Measurements from ENCODE around the gene NUP210.

NUP210 gene

DNA sequence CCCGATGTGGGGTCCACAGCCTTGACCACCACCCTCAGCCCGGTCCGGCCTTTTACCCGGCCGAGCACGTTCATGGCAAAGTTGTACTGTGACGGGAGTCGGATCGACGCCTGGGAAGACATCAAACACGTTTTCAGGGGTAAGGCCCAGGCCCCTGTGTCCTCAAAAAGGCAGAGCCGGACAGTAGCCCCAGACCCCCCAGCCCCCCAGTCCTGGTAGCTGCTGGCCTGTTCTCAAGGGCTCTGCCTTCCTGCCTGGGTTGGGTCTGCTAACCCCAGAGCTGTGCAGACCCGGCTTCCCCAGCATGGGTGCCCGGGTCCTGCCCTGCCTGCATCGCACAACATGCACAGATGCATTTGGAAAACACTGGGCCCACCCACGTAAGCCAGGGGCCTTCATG is 84.6 kb downstream of the NUP210 start:
- H3K36me3 ChIP-seq (ENCODE audit: insufficient read depth, insufficient read length, low read length): peaks cover 23% of the 10 kb centered on the region
- H3K9ac ChIP-seq (ENCODE audit: insufficient read length, low read depth): no peak overlapping the region
- peaks cover 11% of the 10 kb centered on the region for H3K4me1 ChIP-seq (ENCODE audit: insufficient read depth, insufficient read length)
- no peak for DNase-seq (ENCODE audit: low read depth, low spot score)
- H3K4me3 ChIP-seq (ENCODE audit: insufficient read length, low read depth): no peak overlapping the region
- no peaks in the 10 kb centered on the region for H3K9me3 ChIP-seq (ENCODE audit: insufficient read depth, low read length)
- no peak for TF ChIP-seq SUZ12 (IDR thresholded peaks at IDR 0.05; ENCODE audit: extremely low read depth, insufficient read depth, insufficient read length)
- no peak for TF ChIP-seq ZNF274 (IDR thresholded peaks at IDR 0.05; ENCODE audit: low read depth, low read length)
- no peak for TF ChIP-seq YY1 (IDR thresholded peaks at IDR 0.05; ENCODE audit: insufficient read depth, insufficient read length)
- no peaks in the 10 kb centered on the region for H3K27me3 ChIP-seq (ENCODE audit: insufficient read depth, insufficient read length)

GRCh38 chr3:13335059-13335458 is 85.1 kb downstream of the NUP210 start:
- TF ChIP-seq ZNF274 (IDR thresholded peaks at IDR 0.05; ENCODE audit: low read depth, low read length): no peak
- no peak for TF ChIP-seq YY1 (IDR thresholded peaks at IDR 0.05; ENCODE audit: insufficient read depth, insufficient read length)
- TF ChIP-seq SUZ12 (IDR thresholded peaks at IDR 0.05; ENCODE audit: extremely low read depth, insufficient read depth, insufficient read length): no peak
- Histone ChIP-seq H3K4me3 (ENCODE audit: insufficient read length, low read depth) (no peak overlapping the region), H3K9me3 (ENCODE audit: insufficient read depth, low read length) (no peaks in the 10 kb centered on the region), H3K9ac (ENCODE audit: insufficient read length, low read depth) (no peak overlapping the region), H3K4me1 (ENCODE audit: insufficient read depth, insufficient read length) (peaks cover 11% of the 10 kb centered on the region), H3K36me3 (ENCODE audit: insufficient read depth, insufficient read length, low read length) (peaks cover 23% of the 10 kb centered on the region), H3K27me3 (ENCODE audit: insufficient read depth, insufficient read length) (no peaks in the 10 kb centered on the region)
- no peak for DNase-seq (ENCODE audit: low read depth, low spot score)

- Histone ChIP-seq H3K9me3 (ENCODE audit: insufficient read depth, low read length) (no peaks in the 10 kb centered on the region), H3K36me3 (ENCODE audit: insufficient read depth, insufficient read length, low read length) (peaks cover 28% of the 10 kb centered on the region), H3K9ac (ENCODE audit: insufficient read length, low read depth) (no peak overlapping the region), H3K4me1 (ENCODE audit: insufficient read depth, insufficient read length) (peaks cover 8% of the 10 kb centered on the region), H3K4me3 (ENCODE audit: insufficient read length, low read depth) (no peak overlapping the region), H3K27me3 (ENCODE audit: insufficient read depth, insufficient read length) (no peaks in the 10 kb centered on the region)
- no peak for DNase-seq (ENCODE audit: low read depth, low spot score)
- no peak for TF ChIP-seq SUZ12 (IDR thresholded peaks at IDR 0.05; ENCODE audit: extremely low read depth, insufficient read depth, insufficient read length)
- no peak for TF ChIP-seq ZNF274 (IDR thresholded peaks at IDR 0.05; ENCODE audit: low read depth, low read length)
- no peak for TF ChIP-seq YY1 (IDR thresholded peaks at IDR 0.05; ENCODE audit: insufficient read depth, insufficient read length)
Observed at GRCh38 chr3:13333236-13333897, 86.8 kb downstream of the NUP210 start.

DNA sequence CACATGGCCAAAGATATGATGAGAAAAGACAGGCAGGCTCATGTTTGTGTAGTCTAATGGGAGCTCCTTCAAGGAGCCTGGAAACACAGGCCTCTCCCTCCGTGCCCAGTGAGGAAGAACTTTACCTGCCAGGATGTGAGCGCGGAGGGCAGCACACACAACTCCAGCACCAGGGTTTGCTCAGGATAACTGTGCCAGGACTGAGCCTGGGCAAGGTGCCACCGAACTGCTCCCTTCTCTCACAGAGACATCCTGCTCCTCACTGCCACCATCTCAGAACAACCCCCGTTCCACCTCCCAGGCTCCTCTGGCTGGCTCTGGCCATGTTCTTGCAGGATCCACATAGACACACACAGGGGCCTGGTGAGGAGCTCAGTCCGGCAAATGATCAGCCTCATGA is 87.4 kb downstream of the NUP210 start:
- H3K27me3 ChIP-seq (ENCODE audit: insufficient read depth, insufficient read length): no peaks in the 10 kb centered on the region
- H3K9me3 ChIP-seq (ENCODE audit: insufficient read depth, low read length): no peaks in the 10 kb centered on the region
- H3K4me1 ChIP-seq (ENCODE audit: insufficient read depth, insufficient read length): peaks cover 8% of the 10 kb centered on the region
- peaks cover 28% of the 10 kb centered on the region for H3K36me3 ChIP-seq (ENCODE audit: insufficient read depth, insufficient read length, low read length)
- no peak for DNase-seq (ENCODE audit: low read depth, low spot score)
- TF ChIP-seq SUZ12 (IDR thresholded peaks at IDR 0.05; ENCODE audit: extremely low read depth, insufficient read depth, insufficient read length): no peak
- no peak for TF ChIP-seq ZNF274 (IDR thresholded peaks at IDR 0.05; ENCODE audit: low read depth, low read length)
- H3K9ac ChIP-seq (ENCODE audit: insufficient read length, low read depth): no peak overlapping the region
- H3K4me3 ChIP-seq (ENCODE audit: insufficient read length, low read depth): no peak overlapping the region

DNA sequence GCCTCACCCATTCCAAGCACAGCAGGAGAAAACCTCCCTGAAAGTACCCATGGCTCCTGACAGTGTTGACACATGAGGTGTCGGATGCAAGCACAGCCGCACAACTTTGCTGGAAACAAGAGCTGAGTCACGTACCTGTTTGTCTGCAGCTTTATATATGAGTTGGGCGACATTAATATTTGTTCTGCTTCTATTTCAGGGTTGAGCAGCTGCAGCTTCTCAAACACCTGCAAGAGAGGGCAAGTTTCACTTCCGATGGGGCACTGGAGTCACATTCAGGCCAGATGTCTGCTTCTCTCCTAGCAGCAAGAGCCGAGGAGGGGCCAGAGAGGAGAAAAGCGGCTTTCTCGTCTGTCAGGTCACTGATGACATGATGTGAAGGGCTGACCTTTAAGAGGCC is 88.0 kb downstream of the NUP210 start:
- H3K27me3 ChIP-seq (ENCODE audit: insufficient read depth, insufficient read length): no peaks in the 10 kb centered on the region
- TF ChIP-seq SUZ12 (IDR thresholded peaks at IDR 0.05; ENCODE audit: extremely low read depth, insufficient read depth, insufficient read length): no peak
- no peak for TF ChIP-seq ZNF274 (IDR thresholded peaks at IDR 0.05; ENCODE audit: low read depth, low read length)
- TF ChIP-seq YY1 (IDR thresholded peaks at IDR 0.05; ENCODE audit: insufficient read depth, insufficient read length): no peak
- H3K36me3 ChIP-seq (ENCODE audit: insufficient read depth, insufficient read length, low read length): peaks cover 28% of the 10 kb centered on the region
- no peaks in the 10 kb centered on the region for H3K9me3 ChIP-seq (ENCODE audit: insufficient read depth, low read length)
- peaks cover 8% of the 10 kb centered on the region for H3K4me1 ChIP-seq (ENCODE audit: insufficient read depth, insufficient read length)
- no peak overlapping the region for H3K9ac ChIP-seq (ENCODE audit: insufficient read length, low read depth)
- no peak for DNase-seq (ENCODE audit: low read depth, low spot score)
- no peak overlapping the region for H3K4me3 ChIP-seq (ENCODE audit: insufficient read length, low read depth)

DNA sequence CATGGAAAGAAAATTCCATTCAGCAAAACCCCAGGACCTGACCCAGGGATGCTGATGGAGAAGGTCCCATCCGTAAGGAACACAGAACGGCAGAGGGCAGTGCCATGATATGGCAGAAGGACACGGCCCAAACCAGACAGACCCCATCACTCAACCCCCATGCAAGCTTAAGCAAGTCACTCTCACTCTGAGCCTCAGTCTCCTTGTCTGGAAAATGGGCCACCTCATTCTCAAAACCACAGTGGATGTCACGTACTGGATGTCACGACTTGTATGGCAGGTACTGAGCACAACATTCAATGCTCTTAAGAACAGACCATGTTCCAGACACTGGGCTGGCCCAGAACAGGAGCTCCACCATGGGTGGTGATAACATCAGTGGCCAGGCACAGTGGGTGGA is 90.4 kb downstream of the NUP210 start:
- H3K27me3 ChIP-seq (ENCODE audit: insufficient read depth, insufficient read length): no peaks in the 10 kb centered on the region
- peaks cover 39% of the 10 kb centered on the region for H3K36me3 ChIP-seq (ENCODE audit: insufficient read depth, insufficient read length, low read length)
- peaks cover 4% of the 10 kb centered on the region for H3K4me1 ChIP-seq (ENCODE audit: insufficient read depth, insufficient read length)

GRCh38 chr3:13325892-13326443 is 94.2 kb downstream of the NUP210 start:
- Histone ChIP-seq H3K9ac (ENCODE audit: insufficient read length, low read depth) (no peak overlapping the region), H3K9me3 (ENCODE audit: insufficient read depth, low read length) (no peaks in the 10 kb centered on the region), H3K27me3 (ENCODE audit: insufficient read depth, insufficient read length) (no peaks in the 10 kb centered on the region), H3K4me1 (ENCODE audit: insufficient read depth, insufficient read length) (peaks cover 9% of the 10 kb centered on the region), H3K4me3 (ENCODE audit: insufficient read length, low read depth) (no peak overlapping the region), H3K36me3 (ENCODE audit: insufficient read depth, insufficient read length, low read length) (peaks cover 61% of the 10 kb centered on the region)
- TF ChIP-seq ZNF274 (IDR thresholded peaks at IDR 0.05; ENCODE audit: low read depth, low read length) (no peak), SUZ12 (IDR thresholded peaks at IDR 0.05; ENCODE audit: extremely low read depth, insufficient read depth, insufficient read length) (no peak), YY1 (IDR thresholded peaks at IDR 0.05; ENCODE audit: insufficient read depth, insufficient read length) (no peak)
- DNase-seq (ENCODE audit: low read depth, low spot score): no peak

More for the DNA sequence above, 90.4 kb downstream of the NUP210 start:
- TF ChIP-seq YY1 (IDR thresholded peaks at IDR 0.05; ENCODE audit: insufficient read depth, insufficient read length): no peak
- no peak for TF ChIP-seq ZNF274 (IDR thresholded peaks at IDR 0.05; ENCODE audit: low read depth, low read length)
- TF ChIP-seq SUZ12 (IDR thresholded peaks at IDR 0.05; ENCODE audit: extremely low read depth, insufficient read depth, insufficient read length): no peak
- H3K9ac ChIP-seq (ENCODE audit: insufficient read length, low read depth): no peak overlapping the region
- H3K4me3 ChIP-seq (ENCODE audit: insufficient read length, low read depth): no peak overlapping the region
- no peaks in the 10 kb centered on the region for H3K9me3 ChIP-seq (ENCODE audit: insufficient read depth, low read length)
- DNase-seq (ENCODE audit: low read depth, low spot score): no peak
